Measurements from ENCODE around the gene CPNE8. TPM values are rescaled to one million over a fixed set of nuclear protein-coding genes. Genes with fewer than 3 reads are reported as not detected.
A peak's percentile ranks its signal among the peaks of the same experiment; 100 is the strongest.

The CPNE8 gene
- total and polyA plus RNA-seq, 3 experiments from 2014 or later = 2.1 to 6.3 (median 5.9) TPM

GRCh38 chr12:38844267-38844666 is 61.1 kb downstream of the CPNE8 start:
- Histone ChIP-seq H3K9me3 (ENCODE audit: low read length) (no peaks in the 10 kb centered on the region), H3K27ac (ENCODE audit: low read depth, low read length) (no peak overlapping the region), H3K27me3 (ENCODE audit: insufficient read depth, low read length, poor library complexity, severe bottlenecking) (no peaks in the 10 kb centered on the region), H3K36me3 (ENCODE audit: insufficient read depth, low read length) (no peaks in the 10 kb centered on the region), H3K4me3 (ENCODE audit: low read length) (no peak overlapping the region), H3K4me1 (ENCODE audit: insufficient read depth, low read length) (no peaks in the 10 kb centered on the region)
- H3K27ac Mint-ChIP-seq = no peak overlapping the region
- H3K4me1 Mint-ChIP-seq = no peaks in the 10 kb centered on the region
- H3K4me3 Mint-ChIP-seq = no peak overlapping the region
- DNase-seq = no peak
- ChIA-PET POLR2A (no interaction called here), CTCF (no interaction called here)
- no peaks in the 10 kb centered on the region for H3K9me3 Mint-ChIP-seq
- peaks cover 0 to 1% (median 0%) of the 10 kb centered on the region in 3 donors for H3K36me3 Mint-ChIP-seq
- H3K27me3 Mint-ChIP-seq = no peaks in the 10 kb centered on the region

GRCh38 chr12:38838056-38838850 is 67.1 kb downstream of the CPNE8 start:
- H3K9me3 Mint-ChIP-seq = peaks cover 0 to 6% (median 0%) of the 10 kb centered on the region in 5 donors
- H3K9me3 ChIP-seq (ENCODE audit: low read length) = no peaks in the 10 kb centered on the region
- H3K27ac Mint-ChIP-seq = no peak overlapping the region
- DNase-seq = no peak
- no peak overlapping the region for H3K27ac ChIP-seq (ENCODE audit: low read depth, low read length)
- no peak overlapping the region for H3K4me3 Mint-ChIP-seq
- no peaks in the 10 kb centered on the region for H3K36me3 ChIP-seq (ENCODE audit: insufficient read depth, low read length)
- no peaks in the 10 kb centered on the region for H3K27me3 ChIP-seq (ENCODE audit: insufficient read depth, low read length, poor library complexity, severe bottlenecking)
- H3K4me1 ChIP-seq (ENCODE audit: insufficient read depth, low read length) = no peaks in the 10 kb centered on the region
- ChIA-PET CTCF (no interaction called here), POLR2A (no interaction called here)
- H3K36me3 Mint-ChIP-seq = peaks cover 0 to 3% (median 0%) of the 10 kb centered on the region in 3 donors
- H3K4me3 ChIP-seq (ENCODE audit: low read length) = no peak overlapping the region
- H3K4me1 Mint-ChIP-seq = no peaks in the 10 kb centered on the region
- no peaks in the 10 kb centered on the region for H3K27me3 Mint-ChIP-seq

- Mint-ChIP-seq H3K4me3 (no peak overlapping the region), H3K27me3 (no peaks in the 10 kb centered on the region), H3K4me1 (no peaks in the 10 kb centered on the region), H3K9me3 (peaks cover 0 to 8% (median 3%) of the 10 kb centered on the region in 5 donors), H3K36me3 (peaks cover 0 to 3% (median 3%) of the 10 kb centered on the region in 3 donors), H3K27ac (no peak overlapping the region)
- H3K36me3 ChIP-seq (ENCODE audit: insufficient read depth, low read length) = no peaks in the 10 kb centered on the region
- no peak for DNase-seq
- no peaks in the 10 kb centered on the region for H3K9me3 ChIP-seq (ENCODE audit: low read length)
- no peaks in the 10 kb centered on the region for H3K27me3 ChIP-seq (ENCODE audit: insufficient read depth, low read length, poor library complexity, severe bottlenecking)
- H3K4me1 ChIP-seq (ENCODE audit: insufficient read depth, low read length) = no peaks in the 10 kb centered on the region
- H3K4me3 ChIP-seq (ENCODE audit: low read length) = no peak overlapping the region
- no peak overlapping the region for H3K27ac ChIP-seq (ENCODE audit: low read depth, low read length)
- ChIA-PET POLR2A (no interaction called here), CTCF (no interaction called here)
Observed at GRCh38 chr12:38831715-38832114, 73.7 kb downstream of the CPNE8 start.

DNA sequence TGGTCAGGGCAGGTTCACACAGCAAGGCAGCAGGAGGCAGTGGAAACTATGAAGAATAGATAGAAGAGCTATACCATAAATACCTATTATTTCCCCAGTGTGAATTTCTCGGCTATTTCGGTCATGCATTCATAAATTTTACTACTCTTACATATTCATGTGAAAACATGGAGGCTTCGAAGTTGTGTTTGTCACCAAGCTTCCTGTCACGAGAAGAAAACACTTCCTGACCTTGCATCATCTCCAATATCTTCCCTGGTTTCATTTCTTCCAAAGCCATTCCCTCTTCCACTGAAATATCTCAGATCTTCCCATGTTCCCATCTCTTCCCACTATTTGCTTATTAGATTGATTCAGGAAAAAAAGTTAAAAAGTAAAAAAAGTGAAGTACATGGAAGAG is 80.4 kb downstream of the CPNE8 start:
- DNase-seq = no peak
- H3K27me3 ChIP-seq (ENCODE audit: insufficient read depth, low read length, poor library complexity, severe bottlenecking) = no peaks in the 10 kb centered on the region
- no peaks in the 10 kb centered on the region for H3K9me3 ChIP-seq (ENCODE audit: low read length)
- no peaks in the 10 kb centered on the region for H3K4me1 ChIP-seq (ENCODE audit: insufficient read depth, low read length)
- POLR2A ChIA-PET = no interaction called here
- Mint-ChIP-seq H3K9me3 (peaks cover 0 to 6% (median 0%) of the 10 kb centered on the region in 5 donors), H3K27ac (no peak overlapping the region), H3K27me3 (no peaks in the 10 kb centered on the region), H3K4me3 (no peak overlapping the region), H3K4me1 (no peaks in the 10 kb centered on the region), H3K36me3 (peaks cover 0 to 3% (median 0%) of the 10 kb centered on the region in 3 donors)
- CTCF ChIA-PET = no interaction called here
- H3K4me3 ChIP-seq (ENCODE audit: low read length) = no peak overlapping the region
- no peak overlapping the region for H3K27ac ChIP-seq (ENCODE audit: low read depth, low read length)
- H3K36me3 ChIP-seq (ENCODE audit: insufficient read depth, low read length) = no peaks in the 10 kb centered on the region

DNA sequence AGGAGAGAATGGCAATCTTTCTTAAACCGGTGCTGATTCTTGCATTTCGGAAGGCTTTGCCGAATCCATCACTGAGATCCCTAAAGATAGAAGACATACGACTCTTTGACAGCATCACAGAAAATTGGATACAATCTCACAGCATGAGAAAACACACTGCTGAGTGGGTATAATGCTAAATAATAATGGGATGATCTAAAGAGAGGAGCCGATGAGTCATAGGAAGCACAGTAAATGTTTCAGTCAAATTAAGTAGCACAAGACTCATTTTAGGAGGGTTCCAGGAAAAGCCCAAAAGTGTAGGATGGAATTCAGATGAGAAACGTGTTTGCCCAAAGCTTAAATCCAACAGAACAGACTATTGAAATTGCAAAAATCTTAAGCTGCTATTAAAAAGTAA is 81.7 kb downstream of the CPNE8 start:
- Mint-ChIP-seq H3K36me3 (peaks cover 0 to 1% (median 0%) of the 10 kb centered on the region in 3 donors), H3K4me3 (no peak overlapping the region), H3K9me3 (peaks cover 0 to 6% (median 0%) of the 10 kb centered on the region in 5 donors), H3K27ac (no peak overlapping the region), H3K27me3 (no peaks in the 10 kb centered on the region), H3K4me1 (no peaks in the 10 kb centered on the region)
- Histone ChIP-seq H3K36me3 (ENCODE audit: insufficient read depth, low read length) (no peaks in the 10 kb centered on the region), H3K4me1 (ENCODE audit: insufficient read depth, low read length) (no peaks in the 10 kb centered on the region), H3K4me3 (ENCODE audit: low read length) (no peak overlapping the region), H3K27ac (ENCODE audit: low read depth, low read length) (no peak overlapping the region), H3K27me3 (ENCODE audit: insufficient read depth, low read length, poor library complexity, severe bottlenecking) (no peaks in the 10 kb centered on the region), H3K9me3 (ENCODE audit: low read length) (no peaks in the 10 kb centered on the region)
- POLR2A ChIA-PET = no interaction called here
- no peak for DNase-seq
- CTCF ChIA-PET = no interaction called here

- Mint-ChIP-seq H3K36me3 (no peaks in the 10 kb centered on the region), H3K27me3 (no peaks in the 10 kb centered on the region), H3K4me1 (no peaks in the 10 kb centered on the region), H3K27ac (peak overlapping the region in 1 of 8 donors; percentile 25), H3K4me3 (no peak overlapping the region), H3K9me3 (peaks cover 0 to 6% (median 0%) of the 10 kb centered on the region in 5 donors)
- no peak overlapping the region for H3K4me3 ChIP-seq (ENCODE audit: low read length)
- ChIA-PET CTCF (no interaction called here), POLR2A (no interaction called here)
- H3K27ac ChIP-seq (ENCODE audit: low read depth, low read length) = no peak overlapping the region
- H3K27me3 ChIP-seq (ENCODE audit: insufficient read depth, low read length, poor library complexity, severe bottlenecking) = no peaks in the 10 kb centered on the region
- DNase-seq = no peak
- no peaks in the 10 kb centered on the region for H3K4me1 ChIP-seq (ENCODE audit: insufficient read depth, low read length)
- no peaks in the 10 kb centered on the region for H3K36me3 ChIP-seq (ENCODE audit: insufficient read depth, low read length)
- no peaks in the 10 kb centered on the region for H3K9me3 ChIP-seq (ENCODE audit: low read length)
Observed at GRCh38 chr12:38823314-38823713, 82.1 kb downstream of the CPNE8 start.

DNA sequence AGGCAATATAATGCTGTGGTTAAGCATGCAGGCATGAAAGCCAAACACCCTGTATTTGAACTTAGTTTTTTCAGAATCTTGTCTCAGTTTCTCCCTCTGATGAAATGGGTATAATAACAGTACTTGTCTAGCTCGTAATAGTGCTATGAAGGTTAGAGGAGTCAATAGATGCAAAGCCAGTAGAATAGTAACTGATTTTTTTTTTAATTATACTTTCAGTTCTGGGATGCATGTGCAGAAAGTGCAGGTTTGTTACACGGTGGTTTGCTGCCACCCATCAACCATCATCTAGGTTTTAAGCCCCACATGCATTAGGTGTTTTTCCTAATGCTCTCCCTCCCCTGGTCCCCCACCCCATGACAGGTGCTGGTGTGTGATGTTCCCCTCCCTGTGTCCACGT is 87.4 kb downstream of the CPNE8 start:
- Histone ChIP-seq H3K4me1 (ENCODE audit: insufficient read depth, low read length) (no peaks in the 10 kb centered on the region), H3K36me3 (ENCODE audit: insufficient read depth, low read length) (no peaks in the 10 kb centered on the region), H3K27me3 (ENCODE audit: insufficient read depth, low read length, poor library complexity, severe bottlenecking) (no peaks in the 10 kb centered on the region), H3K4me3 (ENCODE audit: low read length) (no peak overlapping the region), H3K9me3 (ENCODE audit: low read length) (no peaks in the 10 kb centered on the region), H3K27ac (ENCODE audit: low read depth, low read length) (no peak overlapping the region)
- H3K4me3 Mint-ChIP-seq = no peak overlapping the region
- no peaks in the 10 kb centered on the region for H3K4me1 Mint-ChIP-seq
- H3K36me3 Mint-ChIP-seq = no peaks in the 10 kb centered on the region
- POLR2A ChIA-PET = no interaction called here
- no peak for DNase-seq
- H3K27ac Mint-ChIP-seq = no peak overlapping the region
- CTCF ChIA-PET = no interaction called here
- peaks cover 0 to 1% of the 10 kb centered on the region in 2 donors for H3K27me3 Mint-ChIP-seq
- H3K9me3 Mint-ChIP-seq = peaks cover 0 to 5% (median 3%) of the 10 kb centered on the region in 5 donors

DNA sequence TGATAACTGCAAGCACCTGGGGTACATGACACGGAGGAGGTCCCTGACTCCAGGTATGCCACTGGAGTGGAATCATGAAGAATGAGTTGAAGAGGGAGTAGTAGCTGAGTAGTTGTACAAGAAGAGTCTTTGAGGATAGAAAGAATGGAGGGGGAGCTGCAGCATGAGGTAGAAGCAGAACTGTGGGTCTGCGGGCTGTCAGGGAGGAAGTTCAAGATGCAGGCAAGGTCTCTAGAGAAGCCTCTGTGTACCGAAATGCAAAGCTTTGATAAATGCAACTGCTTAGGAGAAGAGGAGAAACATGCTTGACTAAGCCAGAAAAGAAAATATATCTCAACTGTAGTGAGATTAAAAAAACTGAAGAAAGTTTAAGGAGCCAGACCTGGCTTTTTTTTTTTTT is 91.5 kb downstream of the CPNE8 start:
- no peak for DNase-seq
- no peaks in the 10 kb centered on the region for H3K9me3 ChIP-seq (ENCODE audit: low read length)
- no peaks in the 10 kb centered on the region for H3K27me3 ChIP-seq (ENCODE audit: insufficient read depth, low read length, poor library complexity, severe bottlenecking)
- ChIA-PET CTCF (no interaction called here), POLR2A (no interaction called here)
- no peaks in the 10 kb centered on the region for H3K36me3 ChIP-seq (ENCODE audit: insufficient read depth, low read length)
- H3K27ac Mint-ChIP-seq = peak overlapping the region in 1 of 8 donors; percentile 27
- H3K36me3 Mint-ChIP-seq = peaks cover 1 to 4% (median 4%) of the 10 kb centered on the region in 3 donors
- peaks cover 0 to 21% (median 5%) of the 10 kb centered on the region in 5 donors for H3K9me3 Mint-ChIP-seq
- no peak overlapping the region for H3K27ac ChIP-seq (ENCODE audit: low read depth, low read length)
- H3K27me3 Mint-ChIP-seq = peaks cover 0 to 1% of the 10 kb centered on the region in 2 donors
- H3K4me1 ChIP-seq (ENCODE audit: insufficient read depth, low read length) = no peaks in the 10 kb centered on the region
- no peak overlapping the region for H3K4me3 ChIP-seq (ENCODE audit: low read length)
- H3K4me3 Mint-ChIP-seq = no peak overlapping the region
- no peaks in the 10 kb centered on the region for H3K4me1 Mint-ChIP-seq
